CD4-positive, alpha-beta T cell treated with Interleukin-21 for 1 hour (primary cell): ENCODE measurements around the gene CFI.

Source experiments
- DNase-seq: peaks from one replicate; pipeline ENCODE4 v3.0.0-alpha.2; 2020

The CFI gene

GRCh38 chr4:109801895-109802319 lies at the start of gene CFI:
Gene CFI (minus strand): TSS chr4:109801999. CDS start chr4:109801971, 28 bp downstream.
- no peak for DNase-seq

GRCh38 chr4:109850601-109851000 lies 48.8 kb upstream of the CFI start:
- DNase-seq: no peak

GRCh38 chr4:109848501-109848900 lies 46.7 kb upstream of the CFI start:
- no peak for DNase-seq

- DNase-seq: no peak
Measured at GRCh38 chr4:109847896-109848442, 46.2 kb upstream of the CFI start, which contains the start of gene LRIT3. Gene LRIT3 (plus strand): TSS chr4:109848107. CDS start chr4:109848202, 95 bp downstream.

- DNase-seq: no peak
Measured at GRCh38 chr4:109846395-109847098, 44.7 kb upstream of the CFI start.

GRCh38 chr4:109836985-109837384 lies 35.2 kb upstream of the CFI start:
- no peak for DNase-seq

- DNase-seq: no peak
Measured at GRCh38 chr4:109833756-109834155, 32.0 kb upstream of the CFI start.

GRCh38 chr4:109827672-109828071 lies 25.9 kb upstream of the CFI start, which contains the start of gene RRH:
Gene RRH (plus strand): TSS chr4:109827972. CDS start chr4:109828028, 56 bp downstream.
- no peak for DNase-seq

- DNase-seq: peak; percentile 37
Measured at GRCh38 chr4:109826719-109827118, 24.9 kb upstream of the CFI start.

- no peak for DNase-seq
Measured at GRCh38 chr4:109821185-109821584, 19.4 kb upstream of the CFI start.

- DNase-seq: no peak
Measured at GRCh38 chr4:109820563-109820962, 18.8 kb upstream of the CFI start.

GRCh38 chr4:109818268-109818667 lies 16.5 kb upstream of the CFI start:
- DNase-seq: no peak

GRCh38 chr4:109816894-109817293 lies 15.1 kb upstream of the CFI start:
- no peak for DNase-seq

GRCh38 chr4:109816082-109816442 lies 14.3 kb upstream of the CFI start:
- peak; percentile 59 for DNase-seq

- peak; percentile 90 for DNase-seq
Measured at GRCh38 chr4:109815151-109816081, 13.6 kb upstream of the CFI start, which contains the start of gene GAR1. Gene GAR1 (plus strand): TSS chr4:109815762. CDS start chr4:109816165, 403 bp downstream.

- no peak for DNase-seq
Measured at GRCh38 chr4:109811707-109812106, 9.9 kb upstream of the CFI start.

GRCh38 chr4:109810552-109811387 lies 9.0 kb upstream of the CFI start:
- DNase-seq: no peak

GRCh38 chr4:109809655-109810054 lies 7.9 kb upstream of the CFI start:
- no peak for DNase-seq

GRCh38 chr4:109803924-109804571 lies 2.2 kb upstream of the CFI start:
- DNase-seq: peak; percentile 48

GRCh38 chr4:109801099-109801789 lies 555 bp downstream of the CFI start:
- DNase-seq: no peak

- DNase-seq: no peak
Measured at GRCh38 chr4:109798866-109799265, 2.9 kb downstream of the CFI start.
